22Rv1 (cell line): Measurements from ENCODE around the gene DMAC1.

Source experiments
- CTCF ChIP-seq: fragments of 450-650 bp; IDR thresholded peaks from 2 replicates; pipeline ENCODE4 v1.5.1; 2017; ENCODE audit warnings: mild to moderate bottlenecking
- ZFX ChIP-seq: fragments of 450-650 bp; IDR thresholded peaks from 2 replicates; pipeline ENCODE4 v1.6.1; 2017; ENCODE audit warnings: antibody characterized with exemption, borderline replicate concordance

- TF ChIP-seq CTCF (no peak), ZFX (no peak)
Measured at GRCh38 chr9:7790022-7790818, 9.4 kb downstream of the DMAC1 start.
